HCT116 (cell line): ENCODE measurements around the gene FTHL17. TPM values are rescaled to one million over a fixed set of nuclear protein-coding genes. Genes with fewer than 3 reads are reported as not detected.

Experiments used
- ATAC-seq: fragments of 200-7000 bp; cut with Tn5 transposase; 2 replicates; pipeline ENCODE4 v1.9.1; 2020; ENCODE audit warnings: mild to moderate bottlenecking, moderate library complexity
- BruUV-seq: library from RNA; stranded (reverse); fragments of 400-500 nt; replicated peaks from 2 replicates; lab custom pipeline; 2021; lab: Mats Ljungman, UMichigan
- CTCF ChIA-PET: fragments of 300-600 bp; sonication (Branson Sonifier 250); formaldehyde crosslinking; loops from one replicate; lab custom pipeline; 2021; ENCODE audit warnings: antibody characterized with exemption; lab: Charles Lee
- POLR2A ChIA-PET: fragments of 300-600, 350-600 bp; sonication (Branson Sonifier 250); formaldehyde crosslinking; loops from one replicate; lab custom pipeline; 2021; ENCODE audit warnings: antibody characterized with exemption; lab: Charles Lee
- RAD21 ChIA-PET, 2 experiments: fragments of 300-600 bp; sonication (Branson Sonifier 250); formaldehyde crosslinking; loops; one replicate each; lab custom pipeline; 2023; ENCODE audit warnings: low total read pairs in 2 of 2; ENCODE audit not compliant: uncharacterized antibody in 2 of 2, unreplicated experiment in 2 of 2, low non-redundant PET in 1 of 2; lab: Charles Lee
- DNase-seq: peaks from one replicate; pipeline ENCODE4 v3.0.0-alpha.2; 2010; ENCODE audit warnings: low read depth, low spot score
- H2AFZ ChIP-seq: fragments of 200-600 bp; shearing (Covaris generic), sonication (generic); 2 replicates; pipeline ENCODE4 v1.6.1; 2017; ENCODE audit warnings: low read depth, mixed run types, mixed read lengths, antibody characterized with exemption, low read length; ENCODE audit not compliant: poor library complexity, severe bottlenecking
- H3K27ac ChIP-seq: 2 replicates; pipeline ENCODE4 v1.5.1; 2012; ENCODE audit warnings: low read depth, low read length
- H3K27me3 ChIP-seq: fragments of 200-600 bp; sonication (generic); 2 replicates; pipeline ENCODE4 v1.6.1; 2016; ENCODE audit warnings: mixed run types, low read length, mixed read lengths; ENCODE audit not compliant: insufficient read depth
- H3K36me3 ChIP-seq, 2 experiments: fragments of 200-500 bp in 1 of 2; fragments of 200-600 bp in 1 of 2; sonication (Bioruptor generic) in 1 of 2; sonication (generic) in 1 of 2; 2 replicates each; pipeline versions ENCODE4 v1.5.1 to v1.6.1; 2014 to 2016; ENCODE audit warnings: low read length in 2 of 2, inconsistent platforms in 1 of 2, mixed read lengths in 1 of 2, mixed run types in 1 of 2; ENCODE audit not compliant: insufficient read depth in 2 of 2, control insufficient read depth in 1 of 2
- H3K4me1 ChIP-seq, 2 experiments: fragments of 200-600 bp in 1 of 2; sonication (generic) in 1 of 2; 2 replicates each; pipeline versions ENCODE4 v1.5.1 to v1.6.1; 2012 to 2017; ENCODE audit warnings: low read length in 2 of 2, inconsistent platforms in 1 of 2, mild to moderate bottlenecking in 1 of 2, mixed read lengths in 1 of 2, mixed run types in 1 of 2, moderate library complexity in 1 of 2; ENCODE audit not compliant: insufficient read depth in 2 of 2, control insufficient read depth in 1 of 2
- H3K4me2 ChIP-seq: fragments of 200-600 bp; sonication (generic); 2 replicates; pipeline ENCODE4 v1.6.1; 2017; ENCODE audit warnings: mixed run types, low read length, mixed read lengths
- H3K4me3 ChIP-seq, 2 experiments: fragments of 200-600 bp in 1 of 2; sonication (generic) in 1 of 2; replicated peaks in 1 of 2; 2 replicates each; pipeline ENCODE4 v1.5.1; 2011 to 2016; ENCODE audit warnings: low read length in 2 of 2, control low read depth in 1 of 2, low read depth in 1 of 2, mild to moderate bottlenecking in 1 of 2, mixed read lengths in 1 of 2, mixed run types in 1 of 2
- H3K79me2 ChIP-seq: fragments of 200-600 bp; sonication (generic); 2 replicates; pipeline ENCODE4 v1.6.1; 2017; ENCODE audit warnings: mild to moderate bottlenecking, mixed run types, low read length, moderate library complexity, mixed read lengths; ENCODE audit not compliant: insufficient read depth
- H3K9ac ChIP-seq: fragments of 200-600 bp; sonication (generic); 2 replicates; pipeline ENCODE4 v1.6.1; 2016; ENCODE audit warnings: low read length, mixed read lengths
- H3K9me2 ChIP-seq: fragments of 200-600 bp; sonication (generic), shearing (Covaris generic); 2 replicates; pipeline ENCODE4 v1.6.1; 2017; ENCODE audit warnings: mixed run types, mild to moderate bottlenecking, moderate library complexity; ENCODE audit not compliant: insufficient read depth
- H3K9me3 ChIP-seq, 2 experiments: fragments of 200-500 bp in 1 of 2; fragments of 200-600 bp in 1 of 2; sonication (Bioruptor generic) in 1 of 2; sonication (generic) in 1 of 2; 2 replicates each; pipeline ENCODE4 v1.6.1; 2014 to 2017; ENCODE audit warnings: low read length in 2 of 2, mixed read lengths in 2 of 2, inconsistent platforms in 1 of 2, low read depth in 1 of 2, mild to moderate bottlenecking in 1 of 2, mixed run types in 1 of 2, moderate library complexity in 1 of 2; ENCODE audit not compliant: control insufficient read depth in 1 of 2, insufficient read depth in 1 of 2
- H4K20me1 ChIP-seq: fragments of 200-600 bp; sonication (generic), shearing (Covaris generic); 2 replicates; pipeline ENCODE4 v1.6.1; 2017; ENCODE audit warnings: mixed run types, mild to moderate bottlenecking, moderate library complexity; ENCODE audit not compliant: insufficient read depth
- ATF3 ChIP-seq: IDR thresholded peaks from 2 replicates; pipeline ENCODE4 v1.6.1; 2012
- CBX3 ChIP-seq: IDR thresholded peaks from 2 replicates; pipeline ENCODE4 v1.6.1; 2012; ENCODE audit warnings: low read depth
- EGR1 ChIP-seq: IDR thresholded peaks from 2 replicates; pipeline ENCODE4 v1.6.1; 2012; ENCODE audit warnings: low read depth
- JUND ChIP-seq: IDR thresholded peaks from 2 replicates; pipeline ENCODE4 v1.6.1; 2012
- RAD21 ChIP-seq: IDR thresholded peaks from 2 replicates; pipeline ENCODE4 v1.6.1; 2012; ENCODE audit warnings: low read depth, mild to moderate bottlenecking
- REST ChIP-seq: IDR thresholded peaks from 2 replicates; pipeline ENCODE4 v1.6.1; 2012; ENCODE audit warnings: low read depth
- SRF ChIP-seq: IDR thresholded peaks from 2 replicates; pipeline ENCODE4 v1.6.1; 2012; ENCODE audit warnings: low read depth
- intact Hi-C: fragments of 100-400 bp; cut with micrococcal nuclease; formaldehyde crosslinking; loops from 2 replicates; pipeline ENCODE4 v1.10.0; 2022
- total RNA-seq: library from RNA; stranded (reverse); gene quantifications from one replicate; pipeline ENCODE4 v1.2.1, GENCODE V29; 2021; ENCODE audit not compliant: unreplicated experiment
- TF ChIP-seq, protein P1 (sequence below): IDR thresholded peaks from 2 replicates; pipeline ENCODE4 v1.6.1; 2011; ENCODE audit warnings: mild to moderate bottlenecking, low read length, moderate library complexity; ENCODE audit not compliant: insufficient replicate concordance; ENCODE audit errors: extremely low read depth

The FTHL17 gene
- total RNA-seq, 1 experiment from 2014 or later: not detected

GRCh38 chrX:31110657-31111056 is 38.8 kb upstream of the FTHL17 start:
- H3K27ac ChIP-seq: no peak overlapping the region
- H3K4me3 ChIP-seq: no peak overlapping the region
- no TSS peak for BruUV-seq
- DNase-seq (no peak), ATAC-seq (no peak)
- RAD21 ChIA-PET: no interaction called here
- no peaks in the 10 kb centered on the region for H3K9me2 ChIP-seq
- H3K4me2 ChIP-seq: no peak overlapping the region
- no peaks in the 10 kb centered on the region for H3K27me3 ChIP-seq
- H3K36me3 ChIP-seq: no peaks in the 10 kb centered on the region
- H3K79me2 ChIP-seq: no peaks in the 10 kb centered on the region
- H4K20me1 ChIP-seq: no peaks in the 10 kb centered on the region
- no peak overlapping the region for H3K9ac ChIP-seq
- TF ChIP-seq JUND: no peak
- TF ChIP-seq CBX3: no peak
- TF ChIP-seq EGR1: no peak
- no peak for TF ChIP-seq ATF3
- no peak for TF ChIP-seq REST
- TF ChIP-seq RAD21: no peak
- no peak for TF ChIP-seq SRF
- TF ChIP-seq, protein P1, sequence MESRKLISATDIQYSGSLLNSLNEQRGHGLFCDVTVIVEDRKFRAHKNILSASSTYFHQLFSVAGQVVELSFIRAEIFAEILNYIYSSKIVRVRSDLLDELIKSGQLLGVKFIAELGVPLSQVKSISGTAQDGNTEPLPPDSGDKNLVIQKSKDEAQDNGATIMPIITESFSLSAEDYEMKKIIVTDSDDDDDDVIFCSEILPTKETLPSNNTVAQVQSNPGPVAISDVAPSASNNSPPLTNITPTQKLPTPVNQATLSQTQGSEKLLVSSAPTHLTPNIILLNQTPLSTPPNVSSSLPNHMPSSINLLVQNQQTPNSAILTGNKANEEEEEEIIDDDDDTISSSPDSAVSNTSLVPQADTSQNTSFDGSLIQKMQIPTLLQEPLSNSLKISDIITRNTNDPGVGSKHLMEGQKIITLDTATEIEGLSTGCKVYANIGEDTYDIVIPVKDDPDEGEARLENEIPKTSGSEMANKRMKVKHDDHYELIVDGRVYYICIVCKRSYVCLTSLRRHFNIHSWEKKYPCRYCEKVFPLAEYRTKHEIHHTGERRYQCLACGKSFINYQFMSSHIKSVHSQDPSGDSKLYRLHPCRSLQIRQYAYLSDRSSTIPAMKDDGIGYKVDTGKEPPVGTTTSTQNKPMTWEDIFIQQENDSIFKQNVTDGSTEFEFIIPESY: no peak
- no peaks in the 10 kb centered on the region for H3K9me3 ChIP-seq
- no peak overlapping the region for H2AFZ ChIP-seq
- intact Hi-C loops: no loop called here
- POLR2A ChIA-PET: no interaction called here
- CTCF ChIA-PET: no interaction called here
- no peaks in the 10 kb centered on the region for H3K4me1 ChIP-seq
